ENCODE measurements around the gene ZXDC.

ZXDC gene

GRCh38 chr3:126441256-126441880 is 34.3 kb downstream of the ZXDC start:
- DNase-seq (ENCODE audit: low spot score), result no peak
- TF ChIP-seq CTCF (IDR thresholded peaks at IDR 0.05; ENCODE audit: borderline replicate concordance, control extremely low read depth, extremely low read depth, insufficient read depth, missing control alignments), result no peak
- in situ Hi-C loops (cut with MboI; ENCODE audit: low sequenced_read_pairs, unreplicated experiment), result no loop called here

- in situ Hi-C loops (cut with MboI; ENCODE audit: low sequenced_read_pairs, unreplicated experiment), result no loop called here
- TF ChIP-seq CTCF (IDR thresholded peaks at IDR 0.05; ENCODE audit: borderline replicate concordance, control extremely low read depth, extremely low read depth, insufficient read depth, missing control alignments), result no peak
- no peak for DNase-seq (ENCODE audit: low spot score)
These were observed 35.0 kb downstream of the ZXDC start for GRCh38 chr3:126440709-126440995.

GRCh38 chr3:126439968-126440708 is 35.6 kb downstream of the ZXDC start:
- DNase-seq (ENCODE audit: low spot score), result no peak
- no peak for TF ChIP-seq CTCF (IDR thresholded peaks at IDR 0.05; ENCODE audit: borderline replicate concordance, control extremely low read depth, extremely low read depth, insufficient read depth, missing control alignments)
- in situ Hi-C loops (cut with MboI; ENCODE audit: low sequenced_read_pairs, unreplicated experiment), result no loop called here

GRCh38 chr3:126439346-126439967 is 36.2 kb downstream of the ZXDC start:
- in situ Hi-C loops (cut with MboI; ENCODE audit: low sequenced_read_pairs, unreplicated experiment), result no loop called here
- TF ChIP-seq CTCF (IDR thresholded peaks at IDR 0.05; ENCODE audit: borderline replicate concordance, control extremely low read depth, extremely low read depth, insufficient read depth, missing control alignments), result no peak
- no peak for DNase-seq (ENCODE audit: low spot score)

GRCh38 chr3:126438746-126439145 is 36.9 kb downstream of the ZXDC start:
- TF ChIP-seq CTCF (IDR thresholded peaks at IDR 0.05; ENCODE audit: borderline replicate concordance, control extremely low read depth, extremely low read depth, insufficient read depth, missing control alignments), result no peak
- in situ Hi-C loops (cut with MboI; ENCODE audit: low sequenced_read_pairs, unreplicated experiment), result no loop called here

GRCh38 chr3:126438186-126438585 is 37.5 kb downstream of the ZXDC start:
- no peak for TF ChIP-seq CTCF (IDR thresholded peaks at IDR 0.05; ENCODE audit: borderline replicate concordance, control extremely low read depth, extremely low read depth, insufficient read depth, missing control alignments)
- in situ Hi-C loops (cut with MboI; ENCODE audit: low sequenced_read_pairs, unreplicated experiment), result no loop called here
- DNase-seq (ENCODE audit: low spot score), result no peak

More at GRCh38 chr3:126438746-126439145, 36.9 kb downstream of the ZXDC start:
- DNase-seq (ENCODE audit: low spot score), result no peak
